K562 (cell line): Measurements from ENCODE around the gene RASAL1. TPM values are rescaled to one million over a fixed set of nuclear protein-coding genes. Genes with fewer than 3 reads are reported as not detected.

Experiments
- ELF2 ChIP-seq: fragments of 250-450 bp; sonication (Bioruptor Pico); IDR thresholded peaks from 2 replicates; pipeline ENCODE4 v1.5.0; 2021; ENCODE audit warnings: mild to moderate bottlenecking
- ETV1 ChIP-seq: fragments of 450-650 bp; conservative IDR thresholded peaks from 2 replicates; pipeline ENCODE4 v1.6.1; 2016; ENCODE audit warnings: missing genetic modification characterization, control low read depth, low read depth, missing compliant biosample characterization
- ETV5 ChIP-seq: sonication (generic); formaldehyde crosslinking; IDR thresholded peaks from 2 replicates; pipeline ENCODE4 v1.4.0; 2020; ENCODE audit warnings: low read depth, mild to moderate bottlenecking, missing genetic modification reagents
- GTF2E2 ChIP-seq: fragments of 200-800 bp; sonication (Bioruptor generic); IDR thresholded peaks from 2 replicates; pipeline ENCODE4 v1.6.1; 2016; ENCODE audit warnings: missing genetic modification characterization, missing compliant biosample characterization
- HNRNPLL ChIP-seq: fragments of 200-400 bp; formaldehyde crosslinking; IDR thresholded peaks from 2 replicates; pipeline ENCODE4 v1.6.1; 2017; ENCODE audit warnings: low read length, low read depth, mild to moderate bottlenecking; ENCODE audit not compliant: poor library complexity, severe bottlenecking
- KLF1 ChIP-seq: fragments of 450-650 bp; IDR thresholded peaks from 2 replicates; pipeline ENCODE4 v1.6.1; 2016; ENCODE audit warnings: missing genetic modification characterization, missing compliant biosample characterization
- MAFF ChIP-seq: IDR thresholded peaks from 2 replicates; pipeline ENCODE4 v1.6.1; 2012; ENCODE audit warnings: low read length, improper control_type of control experiment
- MYC ChIP-seq, 2 experiments: fragments of 250-450 bp in 1 of 2; sonication (Bioruptor Pico) in 1 of 2; IDR thresholded peaks; 2 replicates each; pipeline versions ENCODE4 v1.5.1 to v1.6.1; 2012 to 2021; ENCODE audit warnings: low read depth in 2 of 2, borderline replicate concordance in 1 of 2, improper control_type of control experiment in 1 of 2, low read length in 1 of 2, mild to moderate bottlenecking in 1 of 2, moderate library complexity in 1 of 2
- NBN ChIP-seq: fragments of 450-650 bp; IDR thresholded peaks from 2 replicates; pipeline ENCODE4 v1.6.1; 2016; ENCODE audit warnings: low read depth, mild to moderate bottlenecking
- SMAD4 ChIP-seq: fragments of 250-450 bp; sonication (Bioruptor Pico); conservative IDR thresholded peaks from 2 replicates; pipeline ENCODE4 v1.8.0; 2021; ENCODE audit warnings: inconsistent platforms, mild to moderate bottlenecking, moderate library complexity
- SMARCA4 ChIP-seq: fragments of 450-650 bp; IDR thresholded peaks from 2 replicates; pipeline ENCODE4 v1.6.1; 2016
- TCF3 ChIP-seq: sonication (generic); formaldehyde crosslinking; IDR thresholded peaks from 2 replicates; pipeline ENCODE4 v1.4.0; 2020; ENCODE audit warnings: mild to moderate bottlenecking, missing genetic modification reagents
- TFAM ChIP-seq: fragments of 250-450 bp; sonication (Bioruptor Pico); conservative IDR thresholded peaks from 2 replicates; pipeline ENCODE4 v1.5.0; 2021; ENCODE audit warnings: mild to moderate bottlenecking, moderate library complexity
- ZBTB12 ChIP-seq: fragments of 250-450 bp; sonication (Bioruptor Pico); IDR thresholded peaks from 2 replicates; pipeline ENCODE4 v1.4.0; 2020
- ZFX ChIP-seq: sonication (generic); formaldehyde crosslinking; IDR thresholded peaks from 2 replicates; pipeline ENCODE4 v1.8.0; 2022; ENCODE audit warnings: mild to moderate bottlenecking, missing genetic modification reagents, moderate library complexity
- ZNF12 ChIP-seq: sonication (generic); formaldehyde crosslinking; IDR thresholded peaks from 2 replicates; pipeline ENCODE4 v1.4.0; 2020; ENCODE audit warnings: mild to moderate bottlenecking, missing genetic modification reagents
- ZNF395 ChIP-seq: fragments of 200-800 bp; sonication (Bioruptor generic); IDR thresholded peaks from 2 replicates; pipeline ENCODE4 v1.6.1; 2017; ENCODE audit warnings: missing genetic modification characterization, missing compliant biosample characterization
- ZNF431 ChIP-seq: sonication (generic); formaldehyde crosslinking; IDR thresholded peaks from 2 replicates; pipeline ENCODE4 v1.8.0; 2022; ENCODE audit warnings: mild to moderate bottlenecking, missing genetic modification reagents
- ZNF76 ChIP-seq: fragments of 250-450 bp; sonication (Bioruptor Pico); IDR thresholded peaks from 2 replicates; pipeline ENCODE4 v1.4.0; 2020; ENCODE audit warnings: mild to moderate bottlenecking, moderate library complexity, borderline replicate concordance
- polyA plus RNA-seq, 8 experiments: library from polyadenylated mRNA; depleted of rRNA in 4 of 8; stranded (reverse) in 5 of 8; unstranded in 3 of 8; fragments of >200 nt; fragmentation: Nextera tagmentation in 2 of 8; fragmentation: Illumina TruSeq in 1 of 8; extraction: Ambion mirVana in 2 of 8; extraction: Trizol in 1 of 8; gene quantifications; 2 replicates each; pipeline versions ENCODE4 v1.2.1 to v1.2.3, GENCODE V29; 2011 to 2014; ENCODE audit warnings: inconsistent platforms in 1 of 8, missing spikeins in 1 of 8
- total RNA-seq, 7 experiments: library from RNA; depleted of rRNA in 6 of 7; stranded (reverse); fragments of >200 nt in 6 of 7; fragmentation: Illumina TruSeq in 2 of 7; extraction: Trizol in 2 of 7; gene quantifications; 2 replicates each; pipeline versions ENCODE4 v1.2.1 to v1.2.3, GENCODE V29; 2011 to 2021; ENCODE audit warnings: low replicate concordance in 1 of 7
- TF ChIP-seq, protein P1 (sequence below): sonication (generic); formaldehyde crosslinking; IDR thresholded peaks from 2 replicates; pipeline ENCODE4 v1.8.0; 2023; ENCODE audit warnings: mild to moderate bottlenecking, missing genetic modification reagents
- TF ChIP-seq, protein P2 (sequence below), 2 experiments: fragments of 250-450 bp in 1 of 2; fragments of 450-650 bp in 1 of 2; sonication (Bioruptor Pico) in 1 of 2; IDR thresholded peaks; 2 replicates each; pipeline versions ENCODE4 v1.6.1 to v1.8.0; 2016 to 2021; ENCODE audit warnings: mild to moderate bottlenecking in 2 of 2, moderate library complexity in 2 of 2, missing compliant biosample characterization in 1 of 2, missing genetic modification characterization in 1 of 2

Gene RASAL1
- total and polyA plus RNA-seq, 9 of the 15 experiments (the other 6 are each of a cell fraction or from before 2014, with no cell fraction given): 0.06 to 0.16 (median 0.14) TPM; not detected in 6

- no peak for TF ChIP-seq ZBTB12 (CRISPR knock-in tag)
- TF ChIP-seq SMARCA4: no peak
- no peak for TF ChIP-seq ZFX (CRISPR knock-in tag)
- no peak for TF ChIP-seq HNRNPLL
- TF ChIP-seq ETV5: no peak
- no peak for TF ChIP-seq ZNF395
- TF ChIP-seq, protein P1, sequence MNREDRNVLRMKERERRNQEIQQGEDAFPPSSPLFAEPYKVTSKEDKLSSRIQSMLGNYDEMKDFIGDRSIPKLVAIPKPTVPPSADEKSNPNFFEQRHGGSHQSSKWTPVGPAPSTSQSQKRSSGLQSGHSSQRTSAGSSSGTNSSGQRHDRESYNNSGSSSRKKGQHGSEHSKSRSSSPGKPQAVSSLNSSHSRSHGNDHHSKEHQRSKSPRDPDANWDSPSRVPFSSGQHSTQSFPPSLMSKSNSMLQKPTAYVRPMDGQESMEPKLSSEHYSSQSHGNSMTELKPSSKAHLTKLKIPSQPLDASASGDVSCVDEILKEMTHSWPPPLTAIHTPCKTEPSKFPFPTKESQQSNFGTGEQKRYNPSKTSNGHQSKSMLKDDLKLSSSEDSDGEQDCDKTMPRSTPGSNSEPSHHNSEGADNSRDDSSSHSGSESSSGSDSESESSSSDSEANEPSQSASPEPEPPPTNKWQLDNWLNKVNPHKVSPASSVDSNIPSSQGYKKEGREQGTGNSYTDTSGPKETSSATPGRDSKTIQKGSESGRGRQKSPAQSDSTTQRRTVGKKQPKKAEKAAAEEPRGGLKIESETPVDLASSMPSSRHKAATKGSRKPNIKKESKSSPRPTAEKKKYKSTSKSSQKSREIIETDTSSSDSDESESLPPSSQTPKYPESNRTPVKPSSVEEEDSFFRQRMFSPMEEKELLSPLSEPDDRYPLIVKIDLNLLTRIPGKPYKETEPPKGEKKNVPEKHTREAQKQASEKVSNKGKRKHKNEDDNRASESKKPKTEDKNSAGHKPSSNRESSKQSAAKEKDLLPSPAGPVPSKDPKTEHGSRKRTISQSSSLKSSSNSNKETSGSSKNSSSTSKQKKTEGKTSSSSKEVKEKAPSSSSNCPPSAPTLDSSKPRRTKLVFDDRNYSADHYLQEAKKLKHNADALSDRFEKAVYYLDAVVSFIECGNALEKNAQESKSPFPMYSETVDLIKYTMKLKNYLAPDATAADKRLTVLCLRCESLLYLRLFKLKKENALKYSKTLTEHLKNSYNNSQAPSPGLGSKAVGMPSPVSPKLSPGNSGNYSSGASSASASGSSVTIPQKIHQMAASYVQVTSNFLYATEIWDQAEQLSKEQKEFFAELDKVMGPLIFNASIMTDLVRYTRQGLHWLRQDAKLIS (CRISPR knock-in tag): no peak
- no peak for TF ChIP-seq ETV1 (tag)
- no peak for TF ChIP-seq SMAD4 (CRISPR knock-in tag)
- TF ChIP-seq ZNF431 (CRISPR knock-in tag): no peak
- TF ChIP-seq TFAM (CRISPR knock-in tag): no peak
- TF ChIP-seq GTF2E2 (tag): no peak
- no peak for TF ChIP-seq ZNF12 (CRISPR knock-in tag)
- no peak for TF ChIP-seq ZNF76
- TF ChIP-seq KLF1: no peak
- TF ChIP-seq MAFF: 0 out of 2 replicates have a peak, but pooled peaks have one; percentile 41
- TF ChIP-seq TCF3 (CRISPR knock-in tag): no peak
- no peak for TF ChIP-seq MYC (IDR thresholded peaks at IDR 0.05; ENCODE audit: low read depth, low read length)
- TF ChIP-seq MYC (CRISPR knock-in tag; IDR thresholded peaks at IDR 0.05; ENCODE audit: borderline replicate concordance, low read depth): no peak
- TF ChIP-seq ELF2 (CRISPR knock-in tag): no peak
- TF ChIP-seq NBN: no peak
- TF ChIP-seq, protein P2, sequence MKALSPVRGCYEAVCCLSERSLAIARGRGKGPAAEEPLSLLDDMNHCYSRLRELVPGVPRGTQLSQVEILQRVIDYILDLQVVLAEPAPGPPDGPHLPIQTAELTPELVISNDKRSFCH (CRISPR knock-in tag; IDR thresholded peaks at IDR 0.05): no peak
- TF ChIP-seq, protein P2 (tag; IDR thresholded peaks at IDR 0.05): no peak
Observed at GRCh38 chr12:113136128-113136989, 798 bp upstream of the RASAL1 start (continued).
